HG02623 (cell line): ENCODE results near the gene SLC30A9.

Experiments
- ATAC-seq: cut with Tn5 transposase; IDR thresholded peaks from one replicate; pipeline ENCODE4 v1.9.1; 2021; ENCODE audit warnings: moderate library complexity; ENCODE audit not compliant: unreplicated experiment

The SLC30A9 gene

GRCh38 chr4:41998019-41998418 is 7.7 kb downstream of the SLC30A9 start:
- ATAC-seq: no peak

GRCh38 chr4:41999321-41999720 is 9.0 kb downstream of the SLC30A9 start:
- no peak for ATAC-seq

- no peak for ATAC-seq
Observed at GRCh38 chr4:42008011-42008786, 17.9 kb downstream of the SLC30A9 start.

GRCh38 chr4:42015438-42015837 is 25.1 kb downstream of the SLC30A9 start:
- ATAC-seq: no peak

GRCh38 chr4:42018451-42018850 is 28.1 kb downstream of the SLC30A9 start:
- ATAC-seq: no peak

- ATAC-seq: no peak
Observed at GRCh38 chr4:42048394-42048793, 58.1 kb downstream of the SLC30A9 start.

- ATAC-seq: no peak
Observed at GRCh38 chr4:42050516-42051249, 60.4 kb downstream of the SLC30A9 start.

GRCh38 chr4:42066402-42066801 is 76.1 kb downstream of the SLC30A9 start:
- ATAC-seq: no peak

- no peak for ATAC-seq
Observed at GRCh38 chr4:42067264-42067663, 76.9 kb downstream of the SLC30A9 start.

GRCh38 chr4:42070463-42070862 is 80.1 kb downstream of the SLC30A9 start:
- no peak for ATAC-seq

- no peak for ATAC-seq
Observed at GRCh38 chr4:42074294-42074693, 84.0 kb downstream of the SLC30A9 start.

GRCh38 chr4:42078184-42078801 is 88.0 kb downstream of the SLC30A9 start:
- peak; percentile 88 for ATAC-seq

GRCh38 chr4:42080306-42080705 is 90.0 kb downstream of the SLC30A9 start:
- ATAC-seq: no peak

- ATAC-seq: no peak
Observed at GRCh38 chr4:42083816-42084215, 93.5 kb downstream of the SLC30A9 start.

- no peak for ATAC-seq
Observed at GRCh38 chr4:42088386-42088785, 98.1 kb downstream of the SLC30A9 start.

GRCh38 chr4:42101446-42101975 is 111.2 kb downstream of the SLC30A9 start:
- no peak for ATAC-seq

GRCh38 chr4:42104521-42104920 is 114.2 kb downstream of the SLC30A9 start:
- no peak for ATAC-seq

GRCh38 chr4:42112846-42113245 is 122.5 kb downstream of the SLC30A9 start:
- ATAC-seq: no peak

- no peak for ATAC-seq
Observed at GRCh38 chr4:42119886-42120285, 129.6 kb downstream of the SLC30A9 start.

GRCh38 chr4:42122237-42122636 is 131.9 kb downstream of the SLC30A9 start:
- ATAC-seq: no peak

- ATAC-seq: no peak
Observed at GRCh38 chr4:42123071-42123644, 132.8 kb downstream of the SLC30A9 start.
